Retinal pigment epithelial cell (primary cell): ENCODE measurements around the gene SMARCA2.
A peak's percentile ranks its signal among the peaks of the same experiment; 100 is the strongest.

Experiments used
- DNase-seq: peaks from one replicate; pipeline ENCODE4 v3.0.0-alpha.2; 2010; ENCODE audit warnings: low read depth
- H3K4me3 ChIP-seq: 2 replicates; pipeline ENCODE4 v1.5.1; 2011; ENCODE audit warnings: mild to moderate bottlenecking, low read length, control low read depth, moderate library complexity
- TF ChIP-seq, protein P1 (sequence below): conservative IDR thresholded peaks from 2 replicates; pipeline ENCODE4 v1.5.1; 2011; ENCODE audit warnings: low read depth, low read length, control low read depth, inconsistent platforms

The SMARCA2 gene

GRCh38 chr9:1978941-1979340 lies 36.2 kb upstream of the SMARCA2 start:
- H3K4me3 ChIP-seq: no peak overlapping the region

GRCh38 chr9:1979741-1980367 lies 35.3 kb upstream of the SMARCA2 start:
- TF ChIP-seq, protein P1, sequence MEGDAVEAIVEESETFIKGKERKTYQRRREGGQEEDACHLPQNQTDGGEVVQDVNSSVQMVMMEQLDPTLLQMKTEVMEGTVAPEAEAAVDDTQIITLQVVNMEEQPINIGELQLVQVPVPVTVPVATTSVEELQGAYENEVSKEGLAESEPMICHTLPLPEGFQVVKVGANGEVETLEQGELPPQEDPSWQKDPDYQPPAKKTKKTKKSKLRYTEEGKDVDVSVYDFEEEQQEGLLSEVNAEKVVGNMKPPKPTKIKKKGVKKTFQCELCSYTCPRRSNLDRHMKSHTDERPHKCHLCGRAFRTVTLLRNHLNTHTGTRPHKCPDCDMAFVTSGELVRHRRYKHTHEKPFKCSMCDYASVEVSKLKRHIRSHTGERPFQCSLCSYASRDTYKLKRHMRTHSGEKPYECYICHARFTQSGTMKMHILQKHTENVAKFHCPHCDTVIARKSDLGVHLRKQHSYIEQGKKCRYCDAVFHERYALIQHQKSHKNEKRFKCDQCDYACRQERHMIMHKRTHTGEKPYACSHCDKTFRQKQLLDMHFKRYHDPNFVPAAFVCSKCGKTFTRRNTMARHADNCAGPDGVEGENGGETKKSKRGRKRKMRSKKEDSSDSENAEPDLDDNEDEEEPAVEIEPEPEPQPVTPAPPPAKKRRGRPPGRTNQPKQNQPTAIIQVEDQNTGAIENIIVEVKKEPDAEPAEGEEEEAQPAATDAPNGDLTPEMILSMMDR: no peak
- H3K4me3 ChIP-seq: no peak overlapping the region
- DNase-seq: peak; percentile 18

More at GRCh38 chr9:1978941-1979340, 36.2 kb upstream of the SMARCA2 start:
- TF ChIP-seq, protein P1: no peak
- DNase-seq: no peak

DNA sequence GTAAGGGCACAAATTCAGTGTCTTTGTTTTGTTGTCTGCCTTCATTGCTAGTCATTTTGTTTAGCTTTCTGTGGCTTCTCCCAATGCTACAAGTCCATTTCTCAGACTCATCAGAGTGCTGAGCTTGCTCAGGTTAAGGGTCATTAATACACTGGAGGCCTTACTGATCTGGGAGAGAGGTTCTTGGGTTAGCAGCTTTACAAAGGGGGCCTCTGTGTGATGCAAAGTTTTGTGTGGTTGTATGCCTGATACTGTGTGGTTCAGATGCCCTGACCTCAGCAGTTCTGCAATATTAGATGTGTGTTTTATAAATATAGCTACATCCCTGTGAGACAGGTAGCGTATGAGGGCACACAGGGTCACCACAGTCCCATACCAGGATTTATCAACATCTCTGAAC lies 34.8 kb upstream of the SMARCA2 start:
- no peak for DNase-seq
- no peak overlapping the region for H3K4me3 ChIP-seq
- TF ChIP-seq, protein P1: no peak

DNA sequence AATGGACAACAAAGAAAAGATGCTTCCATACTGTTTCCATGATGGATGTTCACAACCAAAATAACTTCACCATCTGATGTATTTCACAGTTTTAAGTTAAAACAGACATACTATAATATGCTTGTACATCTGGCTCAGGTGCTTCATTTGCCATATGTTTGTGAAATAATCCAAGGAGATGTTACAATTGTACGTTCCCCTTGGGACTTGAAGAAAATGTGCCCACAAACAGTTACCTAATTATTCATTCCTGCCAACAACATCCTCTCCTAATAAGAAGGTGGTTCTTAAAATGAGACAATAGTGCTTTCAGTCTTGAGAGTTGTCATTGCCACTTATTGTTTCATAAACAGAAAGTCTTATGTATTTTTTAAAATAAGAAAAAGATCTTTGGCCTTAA lies 33.1 kb upstream of the SMARCA2 start:
- no peak for DNase-seq
- H3K4me3 ChIP-seq: no peak overlapping the region
- TF ChIP-seq, protein P1: no peak

- no peak for DNase-seq
- TF ChIP-seq, protein P1: no peak
- no peak overlapping the region for H3K4me3 ChIP-seq
Observed at GRCh38 chr9:1986341-1986740, 28.8 kb upstream of the SMARCA2 start.

- no peak overlapping the region for H3K4me3 ChIP-seq
- TF ChIP-seq, protein P1: no peak
- DNase-seq: no peak
Observed at GRCh38 chr9:1989500-1989899, 25.6 kb upstream of the SMARCA2 start.

DNA sequence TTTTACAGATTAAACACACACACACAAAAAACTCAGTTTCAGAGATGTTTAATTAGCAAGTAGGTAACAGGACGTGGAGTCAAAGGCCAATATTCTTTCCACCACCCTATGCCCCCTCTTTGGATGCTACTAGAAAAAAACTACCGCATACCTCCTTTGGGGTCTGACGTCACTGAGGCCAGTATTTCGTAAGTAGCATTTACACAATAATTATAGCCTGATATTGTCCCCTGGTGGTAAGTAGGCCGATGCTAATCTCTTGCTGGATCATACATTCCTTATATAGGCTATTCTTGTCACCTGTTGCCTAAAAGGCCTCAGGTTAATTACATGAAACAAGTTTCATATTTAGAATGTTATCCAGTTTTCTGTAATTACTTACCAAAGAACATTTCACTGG lies 21.0 kb upstream of the SMARCA2 start:
- DNase-seq: no peak
- H3K4me3 ChIP-seq: no peak overlapping the region
- TF ChIP-seq, protein P1: no peak
